Body of pancreas (tissue), 4 donors: ENCODE data around the gene RNF166.

Experiments
- POLR2A ChIP-seq, 3 donors: fragments of 450-650 bp; IDR thresholded peaks; one replicate each; pipeline ENCODE4 v1.6.1; 2016; ENCODE audit warnings: antibody characterized with exemption in 3 of 3, mild to moderate bottlenecking in 2 of 3
- TF ChIP-seq, protein P1 (sequence below), 7 experiments: fragments of 450-650 bp in 4 of 7; fragments of 200-600 bp in 3 of 7; sonication (generic) in 3 of 7; IDR thresholded peaks; one replicate each; pipeline ENCODE4 v1.5.1; 2016 to 2019; ENCODE audit warnings: antibody characterized with exemption in 7 of 7

DNA sequence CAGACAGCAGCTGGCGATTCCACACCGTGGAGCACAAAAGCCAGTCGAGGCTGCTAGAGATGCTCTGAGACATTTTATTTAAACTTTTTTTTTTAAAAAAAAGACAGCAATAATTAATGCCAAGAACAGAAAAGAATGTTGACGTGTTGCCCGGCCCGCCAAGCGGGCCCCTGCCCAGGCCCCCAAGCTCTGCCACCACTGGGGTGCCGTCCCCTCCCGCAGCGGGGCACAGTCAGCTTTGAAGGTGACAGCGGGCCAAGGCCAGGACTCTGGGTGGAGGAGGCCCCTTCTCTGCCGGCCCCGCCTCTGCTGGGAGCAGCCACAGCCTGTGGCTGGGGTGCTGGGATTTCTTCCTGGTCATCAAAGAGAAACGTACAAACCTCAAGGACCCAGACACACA, 9.8 kb downstream of the RNF166 start:
- TF ChIP-seq, protein P1, sequence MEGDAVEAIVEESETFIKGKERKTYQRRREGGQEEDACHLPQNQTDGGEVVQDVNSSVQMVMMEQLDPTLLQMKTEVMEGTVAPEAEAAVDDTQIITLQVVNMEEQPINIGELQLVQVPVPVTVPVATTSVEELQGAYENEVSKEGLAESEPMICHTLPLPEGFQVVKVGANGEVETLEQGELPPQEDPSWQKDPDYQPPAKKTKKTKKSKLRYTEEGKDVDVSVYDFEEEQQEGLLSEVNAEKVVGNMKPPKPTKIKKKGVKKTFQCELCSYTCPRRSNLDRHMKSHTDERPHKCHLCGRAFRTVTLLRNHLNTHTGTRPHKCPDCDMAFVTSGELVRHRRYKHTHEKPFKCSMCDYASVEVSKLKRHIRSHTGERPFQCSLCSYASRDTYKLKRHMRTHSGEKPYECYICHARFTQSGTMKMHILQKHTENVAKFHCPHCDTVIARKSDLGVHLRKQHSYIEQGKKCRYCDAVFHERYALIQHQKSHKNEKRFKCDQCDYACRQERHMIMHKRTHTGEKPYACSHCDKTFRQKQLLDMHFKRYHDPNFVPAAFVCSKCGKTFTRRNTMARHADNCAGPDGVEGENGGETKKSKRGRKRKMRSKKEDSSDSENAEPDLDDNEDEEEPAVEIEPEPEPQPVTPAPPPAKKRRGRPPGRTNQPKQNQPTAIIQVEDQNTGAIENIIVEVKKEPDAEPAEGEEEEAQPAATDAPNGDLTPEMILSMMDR (IDR thresholded peaks at IDR 0.05) = no peak
- TF ChIP-seq POLR2A (IDR thresholded peaks at IDR 0.05) = no peak
